ENCODE results near the gene IGFL1.
"Not testable (repeated sequence)": the region's sequence is repeated elsewhere in the genome, so short reads cannot be mapped to it uniquely, and the experiment has no call there.

- TF ChIP-seq CTCF, POLR2A, EP300 (IDR thresholded peaks at IDR 0.05): not testable (repeated sequence)
Observed at GRCh38 chr19:46207858-46208257, 21.7 kb upstream of the IGFL1 start.
